ENCODE measurements around the gene ACTR3. TPM values are rescaled to one million over a fixed set of nuclear protein-coding genes. Genes with fewer than 3 reads are reported as not detected.

The ACTR3 gene
- total RNA-seq, 1 donor from 2014 or later: 45.4 TPM

DNA sequence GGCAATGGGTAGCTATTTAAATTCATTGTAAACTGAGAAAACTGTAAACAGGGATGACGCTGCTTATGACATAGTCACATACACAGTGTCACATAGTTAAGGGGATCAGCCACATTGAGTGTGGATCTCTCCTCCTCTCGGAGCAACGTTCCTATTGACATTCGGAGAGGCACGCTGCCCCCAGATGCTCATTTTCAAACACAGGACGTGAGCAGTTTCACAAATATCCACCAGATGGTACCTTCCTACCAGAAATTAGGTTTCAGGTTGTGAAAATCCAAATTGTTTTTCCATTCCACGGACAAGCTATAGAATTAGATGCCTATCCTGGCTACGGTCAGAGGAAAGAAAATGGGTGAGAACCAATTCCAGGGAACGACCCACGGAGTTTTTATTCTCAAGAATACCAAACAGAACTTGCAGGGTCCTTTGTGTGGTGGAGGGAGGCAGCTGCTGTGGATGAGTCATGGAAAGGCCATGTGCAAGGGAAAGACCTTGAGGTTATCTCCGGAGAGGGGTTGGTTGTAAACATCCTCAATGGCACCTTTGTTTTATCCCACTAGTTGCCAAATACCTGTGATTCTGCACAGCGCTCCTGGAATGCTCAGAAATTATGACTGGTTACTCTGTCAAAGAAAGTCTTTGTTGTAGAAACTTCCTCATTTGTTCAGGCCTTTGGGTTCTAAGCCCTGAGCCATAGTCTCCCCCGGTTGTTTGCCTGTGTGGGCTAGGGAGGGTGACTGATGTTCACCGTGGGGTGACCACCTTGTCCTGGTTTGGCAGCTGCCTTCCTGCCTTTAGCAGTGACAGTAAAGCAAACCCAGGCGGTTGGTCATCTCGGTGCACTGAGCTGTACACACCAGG, 88.0 kb downstream of the ACTR3 start:
- no peak for DNase-seq (ENCODE audit: low spot score in 2 of 2)
- intact Hi-C loops (cut with DNase I): loop anchor here (2.0 kb wide), 1 partner anchor 573 kb away; no protein-coding TSS in a partner anchor
- TF ChIP-seq, protein P1, sequence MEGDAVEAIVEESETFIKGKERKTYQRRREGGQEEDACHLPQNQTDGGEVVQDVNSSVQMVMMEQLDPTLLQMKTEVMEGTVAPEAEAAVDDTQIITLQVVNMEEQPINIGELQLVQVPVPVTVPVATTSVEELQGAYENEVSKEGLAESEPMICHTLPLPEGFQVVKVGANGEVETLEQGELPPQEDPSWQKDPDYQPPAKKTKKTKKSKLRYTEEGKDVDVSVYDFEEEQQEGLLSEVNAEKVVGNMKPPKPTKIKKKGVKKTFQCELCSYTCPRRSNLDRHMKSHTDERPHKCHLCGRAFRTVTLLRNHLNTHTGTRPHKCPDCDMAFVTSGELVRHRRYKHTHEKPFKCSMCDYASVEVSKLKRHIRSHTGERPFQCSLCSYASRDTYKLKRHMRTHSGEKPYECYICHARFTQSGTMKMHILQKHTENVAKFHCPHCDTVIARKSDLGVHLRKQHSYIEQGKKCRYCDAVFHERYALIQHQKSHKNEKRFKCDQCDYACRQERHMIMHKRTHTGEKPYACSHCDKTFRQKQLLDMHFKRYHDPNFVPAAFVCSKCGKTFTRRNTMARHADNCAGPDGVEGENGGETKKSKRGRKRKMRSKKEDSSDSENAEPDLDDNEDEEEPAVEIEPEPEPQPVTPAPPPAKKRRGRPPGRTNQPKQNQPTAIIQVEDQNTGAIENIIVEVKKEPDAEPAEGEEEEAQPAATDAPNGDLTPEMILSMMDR (IDR thresholded peaks at IDR 0.05): peak in 2 of 3 experiments; percentile 22 to 42

DNA sequence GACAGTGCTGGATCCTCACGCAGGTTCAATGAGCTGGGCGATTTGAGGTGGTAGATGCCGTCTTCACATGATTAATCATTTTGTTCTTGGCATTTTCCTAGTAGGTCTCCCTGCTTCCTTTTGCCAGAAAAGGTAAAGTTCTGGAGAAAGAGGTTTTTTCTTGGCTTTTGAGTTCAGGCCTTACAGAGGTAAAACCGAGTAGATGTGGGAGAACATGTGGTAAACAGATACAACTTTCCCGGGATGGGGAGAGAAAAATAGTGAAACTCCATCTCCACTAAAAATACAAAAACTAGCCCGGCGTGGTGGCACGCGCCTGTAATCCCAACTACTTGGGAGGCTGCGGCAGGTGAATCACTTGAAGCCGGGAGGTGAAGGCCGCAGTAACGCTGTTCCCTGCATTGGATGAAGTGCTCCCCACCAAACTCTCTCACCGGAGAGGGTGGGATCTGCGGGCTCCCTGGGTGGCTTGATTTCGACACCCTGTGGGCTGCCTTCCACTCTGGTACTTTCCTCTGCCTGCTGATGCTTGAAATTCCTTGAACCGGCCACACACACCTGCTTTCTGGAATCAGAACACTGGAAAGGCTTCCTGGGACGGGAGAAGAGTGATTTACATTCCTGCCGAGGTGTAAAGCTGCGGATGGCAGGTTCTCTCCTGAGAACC, 88.8 kb downstream of the ACTR3 start:
- no peak for DNase-seq (ENCODE audit: low spot score in 2 of 2)
- no peak overlapping the region for H3K27ac ChIP-seq
- intact Hi-C loops (cut with DNase I): no loop called here
- no peaks in the 10 kb centered on the region for H3K9me3 ChIP-seq
- H3K4me1 ChIP-seq: no peaks in the 10 kb centered on the region
- no peak overlapping the region for H3K4me3 ChIP-seq
- H3K27me3 ChIP-seq: no peaks in the 10 kb centered on the region
- TF ChIP-seq, protein P1 (IDR thresholded peaks at IDR 0.05): no peak
- H3K36me3 ChIP-seq: peaks cover 0 to 5% of the 10 kb centered on the region in 2 donors

More for the DNA sequence above, 88.0 kb downstream of the ACTR3 start:
- no peaks in the 10 kb centered on the region for H3K9me3 ChIP-seq
- H3K27me3 ChIP-seq: no peaks in the 10 kb centered on the region
- H3K4me3 ChIP-seq: no peak overlapping the region
- H3K27ac ChIP-seq: no peak overlapping the region
- no peaks in the 10 kb centered on the region for H3K4me1 ChIP-seq
- peaks cover 0 to 5% of the 10 kb centered on the region in 2 donors for H3K36me3 ChIP-seq

DNA sequence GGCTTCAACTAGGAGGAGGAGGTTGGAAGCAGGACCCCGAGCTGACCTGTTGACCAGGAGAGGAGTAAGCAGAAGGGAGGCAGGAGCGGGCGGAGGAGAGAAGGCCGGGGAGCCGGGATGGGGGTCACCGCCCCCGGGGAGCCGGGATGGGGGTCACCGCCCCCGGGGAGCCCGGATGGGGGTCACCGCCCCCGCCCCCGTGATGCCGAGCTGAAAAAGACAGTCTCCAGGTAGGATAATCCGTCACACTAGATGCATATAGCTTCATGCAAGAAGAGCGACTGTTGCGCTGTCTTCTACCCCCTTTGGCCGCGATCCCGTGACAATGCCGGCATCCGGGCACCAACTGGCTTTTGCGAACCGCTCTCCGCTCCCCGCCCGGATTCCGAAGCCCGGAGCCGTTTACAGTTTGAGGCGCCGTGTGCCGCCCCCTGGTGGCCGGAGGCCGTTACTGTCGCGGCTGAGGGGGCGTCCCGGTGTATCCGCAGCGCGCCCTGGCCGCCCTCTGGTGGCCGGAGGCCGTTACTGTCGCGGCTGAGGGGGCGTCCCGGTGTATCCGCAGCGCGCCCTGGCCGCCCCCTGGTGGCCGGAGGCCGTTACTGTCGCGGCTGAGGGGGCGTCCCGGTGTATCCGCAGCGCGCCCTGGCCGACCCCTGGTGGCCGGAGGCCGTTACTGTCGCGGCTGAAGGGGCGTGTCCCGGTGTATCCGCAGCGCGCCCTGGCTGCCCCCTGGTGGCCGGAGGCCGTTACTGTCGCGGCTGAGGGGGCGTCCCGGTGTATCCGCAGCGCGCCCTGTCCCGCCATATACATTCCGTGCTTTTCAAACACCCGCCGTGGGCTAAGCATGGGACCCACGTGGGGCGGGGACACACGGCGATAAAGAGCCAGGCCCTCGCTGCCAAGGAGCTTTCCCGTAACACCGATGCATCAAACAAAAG, 89.6 kb downstream of the ACTR3 start:
- no peak for DNase-seq (ENCODE audit: low spot score in 2 of 2)
- no peak overlapping the region for H3K27ac ChIP-seq
- TF ChIP-seq, protein P1 (IDR thresholded peaks at IDR 0.05): peak in 2 of 3 experiments; percentile 50 to 55
- no peak overlapping the region for H3K4me3 ChIP-seq
- no peaks in the 10 kb centered on the region for H3K36me3 ChIP-seq
- intact Hi-C loops (cut with DNase I): no loop called here
- H3K27me3 ChIP-seq: no peaks in the 10 kb centered on the region
- no peaks in the 10 kb centered on the region for H3K4me1 ChIP-seq
- no peaks in the 10 kb centered on the region for H3K9me3 ChIP-seq

DNA sequence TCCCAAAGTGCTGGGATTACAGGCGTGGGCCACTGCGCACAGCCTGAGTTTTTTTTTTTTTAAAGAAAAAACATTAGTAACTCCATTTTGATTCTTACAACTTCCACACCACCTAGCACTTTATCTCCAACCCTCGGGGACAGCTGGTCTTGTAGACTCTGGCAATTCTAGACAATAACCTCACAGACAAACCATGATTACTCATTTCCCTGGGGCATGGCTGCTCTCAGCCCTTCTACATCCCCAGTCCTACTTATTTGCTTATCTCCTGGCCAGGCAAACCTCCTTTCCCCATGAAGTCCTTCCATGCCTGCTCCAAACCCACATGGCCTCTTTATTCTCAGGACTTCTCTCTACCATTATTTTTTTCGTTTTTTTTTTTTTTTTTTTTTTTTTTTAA, 91.1 kb downstream of the ACTR3 start:
- TF ChIP-seq, protein P1 (IDR thresholded peaks at IDR 0.05): no peak
- Histone ChIP-seq H3K9me3 (no peaks in the 10 kb centered on the region), H3K27ac (no peak overlapping the region), H3K4me1 (no peaks in the 10 kb centered on the region), H3K4me3 (no peak overlapping the region), H3K27me3 (no peaks in the 10 kb centered on the region), H3K36me3 (no peaks in the 10 kb centered on the region)
- intact Hi-C loops (cut with DNase I): no loop called here
- no peak for DNase-seq (ENCODE audit: low spot score in 2 of 2)

DNA sequence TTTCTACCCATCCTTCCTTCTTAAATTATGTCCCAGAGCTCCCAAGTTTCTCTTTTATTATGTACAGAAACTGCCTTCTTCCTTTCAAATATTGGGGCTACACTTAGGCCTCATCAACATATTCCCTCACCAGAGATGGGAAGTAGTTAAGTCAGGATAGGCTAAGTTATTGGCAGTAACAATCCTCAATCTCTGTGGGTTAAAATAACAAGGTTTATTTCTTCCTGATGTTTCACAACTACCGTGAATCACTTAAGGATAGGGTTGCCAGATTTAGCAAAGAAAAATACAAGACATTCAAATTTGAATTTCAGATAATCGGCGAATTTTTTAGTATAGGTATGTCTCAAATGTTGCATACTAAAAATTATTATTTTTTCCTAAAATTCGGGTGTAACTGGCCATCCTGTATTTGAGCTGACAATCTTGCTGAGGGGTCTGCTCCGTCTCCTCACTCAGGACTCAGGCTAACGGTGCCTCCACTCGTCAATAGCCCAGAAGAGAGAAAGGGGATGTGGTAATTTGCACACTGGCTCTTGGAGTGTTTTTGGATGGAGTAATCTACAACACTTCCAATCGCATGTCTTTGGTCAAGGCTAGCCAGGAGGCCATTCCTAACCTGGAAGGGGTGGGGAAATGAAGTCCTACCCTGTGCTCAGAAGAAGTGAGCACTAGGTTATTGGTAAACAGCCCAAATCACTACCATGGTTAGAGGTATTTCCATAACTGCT, 91.7 kb downstream of the ACTR3 start:
- Histone ChIP-seq H3K4me1 (no peaks in the 10 kb centered on the region), H3K27ac (no peak overlapping the region), H3K36me3 (no peaks in the 10 kb centered on the region), H3K9me3 (no peaks in the 10 kb centered on the region), H3K27me3 (no peaks in the 10 kb centered on the region), H3K4me3 (no peak overlapping the region)
- intact Hi-C loops (cut with DNase I): no loop called here
- TF ChIP-seq, protein P1 (IDR thresholded peaks at IDR 0.05): no peak
- no peak for DNase-seq (ENCODE audit: low spot score in 2 of 2)

Measured in ascending aorta (tissue), 2 donors.